Kidney (tissue), 14 donors: ENCODE measurements around the gene DEDD2. TPM values are rescaled to one million over a fixed set of nuclear protein-coding genes. Genes with fewer than 3 reads are reported as not detected.

Experiments used
- DNase-seq, 5 donors: peaks; one replicate each; pipeline ENCODE4 v3.0.0-alpha.2; 2013 to 2020
- FAIRE-seq: peaks from 2 replicates; lab custom pipeline; 2012; peaks lifted over from hg19 to GRCh38; lab: Jason Lieb, UNC
- H3K27ac ChIP-seq, 2 donors: one replicate each; pipeline ENCODE4 v1.7.0; 2013; ENCODE audit warnings: low read depth in 2 of 2, low read length in 2 of 2, inconsistent platforms in 1 of 2
- H3K27me3 ChIP-seq: one replicate; pipeline ENCODE4 v1.7.1; 2013; ENCODE audit warnings: low read length, inconsistent platforms; ENCODE audit not compliant: control insufficient read depth, insufficient read depth
- H3K36me3 ChIP-seq, 3 donors: one replicate each; pipeline versions ENCODE4 v1.7.0 to v1.7.1; 2013; ENCODE audit warnings: low read length in 3 of 3, control low read depth in 1 of 3, inconsistent platforms in 1 of 3; ENCODE audit not compliant: insufficient read depth in 3 of 3, control insufficient read depth in 2 of 3
- H3K4me1 ChIP-seq, 3 donors: one replicate each; pipeline versions ENCODE4 v1.7.0 to v1.7.1; 2013; ENCODE audit warnings: low read length in 3 of 3, inconsistent platforms in 1 of 3, low read depth in 1 of 3; ENCODE audit not compliant: control insufficient read depth in 2 of 3, insufficient read depth in 2 of 3
- H3K4me3 ChIP-seq, 3 donors: one replicate each; pipeline versions ENCODE4 v1.7.0 to v1.8.1; 2013; ENCODE audit warnings: low read length in 3 of 3, control low read depth in 1 of 3, inconsistent platforms in 1 of 3
- H3K9ac ChIP-seq, 3 donors: one replicate each; pipeline versions ENCODE4 v1.7.0 to v1.7.1; 2013; ENCODE audit warnings: low read length in 3 of 3, control low read depth in 1 of 3, inconsistent platforms in 1 of 3
- H3K9me3 ChIP-seq, 3 donors: one replicate each; pipeline versions ENCODE4 v1.7.0 to v1.7.1; 2013; ENCODE audit warnings: low read length in 3 of 3, control low read depth in 1 of 3, inconsistent platforms in 1 of 3; ENCODE audit not compliant: control insufficient read depth in 2 of 3, insufficient read depth in 1 of 3
- intact Hi-C: fragments of 100-400 bp; cut with DNase I; formaldehyde crosslinking; loops from one replicate; pipeline ENCODE4 v1.11.1; 2022
- polyA plus RNA-seq: library from polyadenylated mRNA; stranded (reverse); fragments of 350-450 nt; fragmentation: Illumina TruSeq; extraction: RNeasy Lipid Tissue Mini Kit (QIAGEN cat#74804); gene quantifications from one replicate; pipeline ENCODE4 v1.2.3, GENCODE V29; 2014; ENCODE audit warnings: low read depth, low replicate concordance; ENCODE audit not compliant: insufficient read depth
- total RNA-seq: library from RNA; stranded (reverse); fragmentation: NEBNext Ultra II Directional; extraction: Animal tissue kit (Norgen Biotek cat#: 25700); gene quantifications from one replicate; pipeline ENCODE4 v1.2.1, GENCODE V29; 2021
- TF ChIP-seq, protein P1 (sequence below): IDR thresholded peaks from 3 replicates; pipeline ENCODE4 v1.5.1; 2012; ENCODE audit warnings: mild to moderate bottlenecking, moderate library complexity, borderline replicate concordance; ENCODE audit not compliant: insufficient read depth; ENCODE audit errors: extremely low read depth
- donor health status: control.
- donor health status: control.
- donor health status: control.
- donor health status: control.
- donor health status: control.
- donor health status: DM: yes; HTN: yes; CAD: no.
- donor health status: Normal renal cell carcinoma (clear cell type).

Gene DEDD2
- total and polyA plus RNA-seq, 2 donors from 2014 or later, result 26.1 to 36.3 TPM

DNA sequence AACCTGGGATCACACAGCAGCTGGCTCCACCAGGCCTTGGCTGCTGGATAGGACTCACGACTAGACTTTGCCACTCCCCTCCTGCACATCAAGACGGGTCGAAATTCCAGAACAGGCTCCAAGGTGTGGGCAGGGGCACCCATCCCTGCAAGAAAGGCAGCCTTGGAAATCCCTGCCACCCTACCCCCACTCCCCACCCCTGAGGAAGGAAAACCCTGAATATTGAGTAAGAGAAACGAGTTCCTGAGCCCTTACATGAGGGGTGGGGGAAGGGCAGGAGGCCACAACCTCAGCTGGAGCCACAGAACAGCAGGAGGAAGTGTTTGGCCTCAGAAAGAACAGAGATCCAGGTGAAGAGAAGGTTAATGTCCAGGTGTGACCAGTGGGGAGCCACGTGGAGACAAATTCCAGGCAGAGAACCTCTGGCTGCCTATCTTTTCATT is 20.1 kb downstream of the DEDD2 start:
- Histone ChIP-seq H3K9ac (no peak overlapping the region), H3K27ac (no peak overlapping the region), H3K36me3 (peaks cover 0 to 28% (median 10%) of the 10 kb centered on the region in 3 donors), H3K9me3 (no peaks in the 10 kb centered on the region), H3K27me3 (no peaks in the 10 kb centered on the region), H3K4me3 (no peak overlapping the region), H3K4me1 (peaks cover 0 to 4% (median 0%) of the 10 kb centered on the region in 3 donors)
- FAIRE-seq (no peak), DNase-seq (peak in 1 of 5 donors; percentile 53)
- TF ChIP-seq, protein P1, sequence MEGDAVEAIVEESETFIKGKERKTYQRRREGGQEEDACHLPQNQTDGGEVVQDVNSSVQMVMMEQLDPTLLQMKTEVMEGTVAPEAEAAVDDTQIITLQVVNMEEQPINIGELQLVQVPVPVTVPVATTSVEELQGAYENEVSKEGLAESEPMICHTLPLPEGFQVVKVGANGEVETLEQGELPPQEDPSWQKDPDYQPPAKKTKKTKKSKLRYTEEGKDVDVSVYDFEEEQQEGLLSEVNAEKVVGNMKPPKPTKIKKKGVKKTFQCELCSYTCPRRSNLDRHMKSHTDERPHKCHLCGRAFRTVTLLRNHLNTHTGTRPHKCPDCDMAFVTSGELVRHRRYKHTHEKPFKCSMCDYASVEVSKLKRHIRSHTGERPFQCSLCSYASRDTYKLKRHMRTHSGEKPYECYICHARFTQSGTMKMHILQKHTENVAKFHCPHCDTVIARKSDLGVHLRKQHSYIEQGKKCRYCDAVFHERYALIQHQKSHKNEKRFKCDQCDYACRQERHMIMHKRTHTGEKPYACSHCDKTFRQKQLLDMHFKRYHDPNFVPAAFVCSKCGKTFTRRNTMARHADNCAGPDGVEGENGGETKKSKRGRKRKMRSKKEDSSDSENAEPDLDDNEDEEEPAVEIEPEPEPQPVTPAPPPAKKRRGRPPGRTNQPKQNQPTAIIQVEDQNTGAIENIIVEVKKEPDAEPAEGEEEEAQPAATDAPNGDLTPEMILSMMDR, result no peak
- intact Hi-C loops, result no loop called here

DNA sequence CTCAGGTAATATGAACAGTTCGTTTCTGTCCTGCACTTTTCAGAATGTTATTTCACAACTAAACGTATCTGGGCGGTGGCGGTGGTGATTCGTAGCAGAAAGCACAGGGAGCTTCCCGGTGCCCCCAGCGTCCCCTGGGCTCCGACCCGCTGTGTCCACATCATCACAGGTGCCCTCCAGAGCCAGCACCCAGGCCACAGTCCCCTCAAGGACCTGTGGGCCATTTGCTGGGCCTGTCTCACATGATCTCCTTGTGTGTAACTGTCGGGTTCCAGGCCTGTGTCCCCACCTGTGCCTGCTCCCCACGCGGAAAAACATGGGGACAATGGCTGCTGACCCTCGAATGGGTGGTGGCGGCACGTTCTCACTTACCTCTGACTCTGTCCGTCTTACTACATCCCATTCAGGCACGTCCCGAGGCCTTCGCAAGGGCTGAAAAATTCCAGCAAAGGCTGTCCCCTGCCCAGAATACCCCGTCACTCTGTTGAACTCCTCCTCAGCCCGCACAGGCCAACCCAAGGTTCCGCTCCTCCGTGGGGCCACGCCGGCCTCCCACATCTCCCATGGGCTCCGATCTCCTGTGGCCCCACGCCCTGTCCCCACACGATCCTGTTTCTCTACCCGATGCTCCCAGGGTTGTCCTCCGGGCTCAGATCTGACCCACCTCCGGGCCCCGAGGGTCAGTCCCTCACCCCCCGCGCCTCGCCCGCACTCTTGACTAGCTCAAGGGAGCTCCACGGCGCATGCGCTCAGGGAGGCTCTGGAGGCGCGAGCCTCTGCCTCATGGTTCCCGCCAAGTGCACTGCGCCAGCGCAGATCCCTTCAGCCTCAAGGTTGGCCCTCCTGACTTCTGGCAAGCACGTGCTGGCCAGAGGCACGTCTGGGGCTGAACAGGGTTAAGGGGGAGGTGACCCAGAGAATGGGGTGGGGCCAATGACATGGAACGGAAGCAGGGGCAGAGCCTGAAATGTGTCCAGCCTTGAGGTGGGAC is 21.2 kb downstream of the DEDD2 start:
- TF ChIP-seq, protein P1, result no peak
- intact Hi-C loops, result no loop called here
- H3K9me3 ChIP-seq, result no peaks in the 10 kb centered on the region
- H3K9ac ChIP-seq, result no peak overlapping the region
- no peak overlapping the region for H3K4me3 ChIP-seq
- no peak overlapping the region for H3K27ac ChIP-seq
- FAIRE-seq (no peak), DNase-seq (peak in 1 of 5 donors; percentile 75)
- H3K27me3 ChIP-seq, result no peaks in the 10 kb centered on the region
- H3K4me1 ChIP-seq, result peaks cover 0 to 4% (median 0%) of the 10 kb centered on the region in 3 donors
- peaks cover 0 to 25% (median 9%) of the 10 kb centered on the region in 3 donors for H3K36me3 ChIP-seq

DNA sequence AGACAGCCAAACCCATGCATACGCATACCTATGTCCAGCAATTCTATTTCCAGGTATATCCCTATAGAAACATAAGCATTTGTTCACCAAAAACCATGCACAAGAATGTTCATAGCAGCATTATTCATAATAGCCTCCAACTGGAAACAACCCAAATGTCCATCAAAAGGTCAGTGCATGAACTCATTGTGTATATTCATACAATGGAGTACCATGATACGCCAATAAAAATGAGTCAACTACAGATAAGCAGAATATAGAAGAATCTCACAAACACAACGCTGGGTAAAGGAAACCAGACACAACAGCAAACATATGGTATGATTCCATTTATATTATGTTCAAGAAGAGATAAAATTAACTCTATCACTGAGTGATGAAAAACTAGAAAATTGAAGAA is 23.8 kb downstream of the DEDD2 start:
- Histone ChIP-seq H3K4me3 (no peak overlapping the region), H3K9ac (no peak overlapping the region), H3K27me3 (no peaks in the 10 kb centered on the region), H3K4me1 (no peaks in the 10 kb centered on the region), H3K9me3 (no peaks in the 10 kb centered on the region), H3K36me3 (peaks cover 0 to 6% (median 2%) of the 10 kb centered on the region in 3 donors), H3K27ac (no peak overlapping the region)
- DNase-seq, result no peak
- intact Hi-C loops, result no loop called here
- TF ChIP-seq, protein P1, result no peak
- no peak for FAIRE-seq
